C4-2B (cell line): ENCODE results near the gene CFAP77.

Experiments
- CTCF ChIP-seq: fragments of 450-650 bp; conservative IDR thresholded peaks from 2 replicates; pipeline ENCODE4 v1.5.1; 2017; ENCODE audit warnings: mild to moderate bottlenecking
- ZFX ChIP-seq: fragments of 450-650 bp; IDR thresholded peaks from 2 replicates; pipeline ENCODE4 v1.6.1; 2017

GRCh38 chr9:132559711-132560110, 149.7 kb downstream of the CFAP77 start:
- TF ChIP-seq CTCF = no peak
- no peak for TF ChIP-seq ZFX
